Measurements from ENCODE around the gene OMG. TPM values are rescaled to one million over a fixed set of nuclear protein-coding genes. Genes with fewer than 3 reads are reported as not detected.

The OMG gene
- total RNA-seq, 1 experiment from 2014 or later = not detected

- ATAC-seq (no peak), DNase-seq (ENCODE audit: low read depth, low spot score) (no peak)
- ChIA-PET RAD21 (ENCODE audit: low non-redundant PET in 1 of 2, low total read pairs in 2 of 2, uncharacterized antibody in 2 of 2, unreplicated experiment in 2 of 2) (no interaction called here), POLR2A (no interaction called here), CTCF (no interaction called here)
- no peaks in the 10 kb centered on the region for H3K79me2 ChIP-seq (ENCODE audit: insufficient read depth, low read length)
- no peak overlapping the region for H3K4me3 ChIP-seq (replicated peaks in 1 of 2; ENCODE audit: low read depth in 1 of 2, low read length in 2 of 2)
- no peaks in the 10 kb centered on the region; a peak in 1 of 4 replicates for H3K36me3 ChIP-seq (ENCODE audit: control insufficient read depth in 1 of 2, insufficient read depth in 2 of 2, low read length in 2 of 2)
- H3K27ac ChIP-seq (ENCODE audit: low read depth, low read length) = no peak overlapping the region
- no TSS peak for BruUV-seq (replicated peaks)
- no peak overlapping the region for H3K9ac ChIP-seq (ENCODE audit: low read length)
- H2AFZ ChIP-seq (ENCODE audit: low read depth, low read length, poor library complexity, severe bottlenecking) = no peak overlapping the region
- H3K4me2 ChIP-seq (ENCODE audit: low read length) = no peak overlapping the region
- H3K4me1 ChIP-seq (ENCODE audit: control insufficient read depth in 1 of 2, insufficient read depth in 2 of 2, low read length in 2 of 2) = no peaks in the 10 kb centered on the region
- no peak for TF ChIP-seq EZH2phosphoT487 (IDR thresholded peaks at IDR 0.05; ENCODE audit: borderline replicate concordance)
- TF ChIP-seq SP1 (IDR thresholded peaks at IDR 0.05; ENCODE audit: low read depth) = no peak
- no peak for TF ChIP-seq POLR2A (IDR thresholded peaks at IDR 0.05; ENCODE audit: borderline replicate concordance, extremely low read depth, insufficient read depth, insufficient read length)
- TF ChIP-seq ZFX (IDR thresholded peaks at IDR 0.05) = no peak
- TF ChIP-seq, protein P1, sequence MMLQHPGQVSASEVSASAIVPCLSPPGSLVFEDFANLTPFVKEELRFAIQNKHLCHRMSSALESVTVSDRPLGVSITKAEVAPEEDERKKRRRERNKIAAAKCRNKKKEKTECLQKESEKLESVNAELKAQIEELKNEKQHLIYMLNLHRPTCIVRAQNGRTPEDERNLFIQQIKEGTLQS (IDR thresholded peaks at IDR 0.05) = no peak
- no peak for TF ChIP-seq ELF1 (IDR thresholded peaks at IDR 0.05; ENCODE audit: borderline replicate concordance, low read depth)
- no peak for TF ChIP-seq FOSL1 (IDR thresholded peaks at IDR 0.05; ENCODE audit: low read depth)
- TF ChIP-seq CEBPB (IDR thresholded peaks at IDR 0.05; ENCODE audit: low read depth) = no peak
- TF ChIP-seq, protein P2, sequence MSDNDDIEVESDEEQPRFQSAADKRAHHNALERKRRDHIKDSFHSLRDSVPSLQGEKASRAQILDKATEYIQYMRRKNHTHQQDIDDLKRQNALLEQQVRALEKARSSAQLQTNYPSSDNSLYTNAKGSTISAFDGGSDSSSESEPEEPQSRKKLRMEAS (IDR thresholded peaks at IDR 0.05) = no peak
- TF ChIP-seq TCF7L2 (IDR thresholded peaks at IDR 0.05; ENCODE audit: borderline replicate concordance, extremely low read depth, insufficient read depth, insufficient read length) = no peak
- no peak for TF ChIP-seq RAD21 (IDR thresholded peaks at IDR 0.05; ENCODE audit: low read depth)
- no peak for TF ChIP-seq SRF (IDR thresholded peaks at IDR 0.05; ENCODE audit: low read depth)
- no peak for TF ChIP-seq YY1 (IDR thresholded peaks at IDR 0.05; ENCODE audit: extremely low read depth, insufficient replicate concordance, low read depth, low read length)
- TF ChIP-seq, protein P3, sequence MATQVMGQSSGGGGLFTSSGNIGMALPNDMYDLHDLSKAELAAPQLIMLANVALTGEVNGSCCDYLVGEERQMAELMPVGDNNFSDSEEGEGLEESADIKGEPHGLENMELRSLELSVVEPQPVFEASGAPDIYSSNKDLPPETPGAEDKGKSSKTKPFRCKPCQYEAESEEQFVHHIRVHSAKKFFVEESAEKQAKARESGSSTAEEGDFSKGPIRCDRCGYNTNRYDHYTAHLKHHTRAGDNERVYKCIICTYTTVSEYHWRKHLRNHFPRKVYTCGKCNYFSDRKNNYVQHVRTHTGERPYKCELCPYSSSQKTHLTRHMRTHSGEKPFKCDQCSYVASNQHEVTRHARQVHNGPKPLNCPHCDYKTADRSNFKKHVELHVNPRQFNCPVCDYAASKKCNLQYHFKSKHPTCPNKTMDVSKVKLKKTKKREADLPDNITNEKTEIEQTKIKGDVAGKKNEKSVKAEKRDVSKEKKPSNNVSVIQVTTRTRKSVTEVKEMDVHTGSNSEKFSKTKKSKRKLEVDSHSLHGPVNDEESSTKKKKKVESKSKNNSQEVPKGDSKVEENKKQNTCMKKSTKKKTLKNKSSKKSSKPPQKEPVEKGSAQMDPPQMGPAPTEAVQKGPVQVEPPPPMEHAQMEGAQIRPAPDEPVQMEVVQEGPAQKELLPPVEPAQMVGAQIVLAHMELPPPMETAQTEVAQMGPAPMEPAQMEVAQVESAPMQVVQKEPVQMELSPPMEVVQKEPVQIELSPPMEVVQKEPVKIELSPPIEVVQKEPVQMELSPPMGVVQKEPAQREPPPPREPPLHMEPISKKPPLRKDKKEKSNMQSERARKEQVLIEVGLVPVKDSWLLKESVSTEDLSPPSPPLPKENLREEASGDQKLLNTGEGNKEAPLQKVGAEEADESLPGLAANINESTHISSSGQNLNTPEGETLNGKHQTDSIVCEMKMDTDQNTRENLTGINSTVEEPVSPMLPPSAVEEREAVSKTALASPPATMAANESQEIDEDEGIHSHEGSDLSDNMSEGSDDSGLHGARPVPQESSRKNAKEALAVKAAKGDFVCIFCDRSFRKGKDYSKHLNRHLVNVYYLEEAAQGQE (IDR thresholded peaks at IDR 0.05; ENCODE audit: low read depth) = no peak
- no peaks in the 10 kb centered on the region for H4K20me1 ChIP-seq (ENCODE audit: insufficient read depth)
- no peaks in the 10 kb centered on the region for H3K9me2 ChIP-seq (ENCODE audit: insufficient read depth)
- H3K9me3 ChIP-seq (ENCODE audit: control insufficient read depth in 1 of 2, insufficient read depth in 1 of 2, low read depth in 1 of 2, low read length in 2 of 2) = no peaks in the 10 kb centered on the region
- H3K27me3 ChIP-seq (ENCODE audit: insufficient read depth, low read length) = no peaks in the 10 kb centered on the region
- intact Hi-C loops (cut with micrococcal nuclease) = no loop called here
Observed at GRCh38 chr17:31314782-31315100, 17.7 kb upstream of the OMG start.

Measured in HCT116 (cell line).